Measurements from ENCODE around the gene ZFPM1. TPM values are rescaled to one million over a fixed set of nuclear protein-coding genes. Genes with fewer than 3 reads are reported as not detected.

Gene ZFPM1
- total RNA-seq, result 0.78 and 2.2 TPM in 2 replicates

GRCh38 chr16:88453217-88453531, at the start of gene ZFPM1:
ZFPM1 (plus strand) TSS chr16:88453280; CDS start chr16:88453639, 359 bp downstream.

GRCh38 chr16:88569985-88570690, 117.1 kb downstream of the ZFPM1 start, which contains the start of gene ZC3H18:
ZC3H18 (plus strand) TSS chr16:88570403; CDS start chr16:88577124, 6,721 bp downstream.

Small RNA genes lying within 50 kb of the gene (small RNA-seq; reads per million reads assigned to genes)
- gene MIR5189, result not detected

Other genes starting within 250 kb of the ZFPM1 start
- 5.7 and 7.8 TPM in 2 replicates for gene ZNF469, start 70.3 kb upstream of the ZFPM1 start, total RNA-seq
- 11.7 and 12.5 TPM in 2 replicates for gene ZC3H18, start 117.1 kb downstream of the ZFPM1 start, total RNA-seq
- gene IL17C, start 185.3 kb downstream of the ZFPM1 start, total RNA-seq, result not detected in 2 replicates
- gene CYBA, start 197.8 kb downstream of the ZFPM1 start, total RNA-seq, result 162 and 191 TPM in 2 replicates
- 23.1 and 25.6 TPM in 2 replicates for gene MVD, start 209.8 kb downstream of the ZFPM1 start, total RNA-seq
- not detected in 2 replicates for gene SNAI3, start 233.2 kb downstream of the ZFPM1 start, total RNA-seq

Measured in articular chondrocyte of knee joint (primary cell).